Measurements from ENCODE around the gene ALPL. TPM values are rescaled to one million over a fixed set of nuclear protein-coding genes. Genes with fewer than 3 reads are reported as not detected.

ALPL gene
- total RNA-seq, 1 donor from 2014 or later, result 13.1 TPM

DNA sequence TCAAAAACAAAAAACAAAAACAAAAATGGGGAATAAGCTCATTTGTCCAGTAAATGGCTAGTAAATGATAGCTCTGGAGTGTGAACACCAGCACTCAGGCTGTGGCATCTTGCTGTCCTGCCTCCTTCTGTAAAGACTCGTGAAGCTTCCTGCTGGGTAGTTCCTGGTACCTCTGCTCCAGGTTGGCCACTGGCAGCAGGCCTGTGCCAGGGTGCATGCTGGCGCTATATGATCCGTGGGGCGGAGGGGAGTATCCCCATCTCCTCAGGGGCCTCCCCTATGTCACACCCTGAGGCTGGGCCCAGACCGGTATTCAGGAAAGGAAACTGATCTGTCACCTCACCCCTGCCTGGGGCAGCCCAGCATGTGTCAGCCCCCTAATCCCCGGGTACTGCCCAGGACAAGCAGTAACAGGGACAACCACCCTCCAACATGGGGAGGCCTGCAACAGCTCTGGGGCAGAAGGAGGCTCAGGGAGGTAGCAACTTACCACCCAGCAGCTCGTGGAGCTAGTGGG is 14.1 kb downstream of the ALPL start:
- ATAC-seq (no peak), DNase-seq (no peak)
- intact Hi-C loops (cut with micrococcal nuclease), result no loop called here

DNA sequence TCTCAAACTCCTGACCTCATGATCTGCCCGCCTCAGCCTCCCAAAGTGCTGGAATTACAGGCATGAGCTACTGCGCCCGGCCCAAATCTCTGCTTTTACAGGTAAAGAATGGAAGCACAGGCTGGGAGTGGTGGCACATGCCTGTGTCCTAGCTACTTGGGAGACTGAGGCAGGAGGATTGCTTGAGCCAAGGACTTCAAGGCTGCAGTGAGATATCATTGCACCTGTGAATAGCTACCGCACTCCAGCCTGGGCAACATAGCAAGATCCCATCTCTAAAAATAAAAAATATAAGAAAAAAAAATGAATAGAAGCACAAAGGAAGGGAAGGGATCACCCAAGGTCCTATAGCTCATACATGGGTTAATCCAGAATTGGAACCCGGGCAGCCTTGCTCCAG is 15.0 kb downstream of the ALPL start:
- DNase-seq (no peak), ATAC-seq (no peak)
- intact Hi-C loops (cut with micrococcal nuclease), result no loop called here

DNA sequence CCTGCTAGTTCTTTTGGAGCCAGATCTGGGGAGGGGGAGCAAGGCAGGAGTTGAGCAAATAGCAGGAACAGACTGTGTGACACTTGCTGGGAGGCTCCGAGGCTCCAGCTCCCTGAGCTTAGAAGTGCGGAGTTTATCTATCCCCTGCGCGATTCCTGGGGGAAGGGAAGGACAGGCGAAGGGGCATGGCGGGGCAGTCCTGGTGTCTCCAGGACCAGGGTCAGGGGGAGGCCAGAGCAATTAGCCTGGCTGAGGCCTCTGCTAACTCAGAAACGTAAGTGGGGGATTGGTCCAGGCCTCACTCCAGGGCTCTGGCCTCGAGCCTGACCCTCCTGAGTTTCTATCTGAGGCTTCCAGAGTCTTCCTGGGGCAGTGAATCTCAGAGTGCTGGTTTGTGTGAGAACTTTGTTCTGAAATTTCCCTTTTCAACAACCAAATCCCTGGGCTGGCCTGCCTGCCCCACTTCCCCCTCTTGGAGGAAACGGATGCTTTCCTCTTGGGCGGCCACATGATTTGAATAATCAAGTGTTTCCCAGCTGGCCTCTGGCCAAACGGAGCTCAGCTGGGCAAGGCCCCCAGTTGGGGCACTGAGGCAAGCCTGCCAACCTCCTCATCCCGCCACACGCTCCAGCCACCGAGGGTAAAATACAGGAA is 15.6 kb downstream of the ALPL start:
- intact Hi-C loops (cut with micrococcal nuclease), result no loop called here
- DNase-seq (peak; percentile 45), ATAC-seq (no peak)

GRCh38 chr1:21525340-21525717 is 16.1 kb downstream of the ALPL start:
- DNase-seq (no peak), ATAC-seq (no peak)
- intact Hi-C loops (cut with micrococcal nuclease), result no loop called here

GRCh38 chr1:21526441-21526840 is 17.2 kb downstream of the ALPL start:
- intact Hi-C loops (cut with micrococcal nuclease), result no loop called here
- DNase-seq (no peak), ATAC-seq (no peak)

GRCh38 chr1:21530368-21531016 is 21.3 kb downstream of the ALPL start:
- intact Hi-C loops (cut with micrococcal nuclease), result no loop called here
- ATAC-seq (no peak), DNase-seq (no peak)

- ATAC-seq, result no peak
- no peak for DNase-seq
- intact Hi-C loops (cut with micrococcal nuclease), result no loop called here
Observed at GRCh38 chr1:21531241-21531640, 22.0 kb downstream of the ALPL start.

DNA sequence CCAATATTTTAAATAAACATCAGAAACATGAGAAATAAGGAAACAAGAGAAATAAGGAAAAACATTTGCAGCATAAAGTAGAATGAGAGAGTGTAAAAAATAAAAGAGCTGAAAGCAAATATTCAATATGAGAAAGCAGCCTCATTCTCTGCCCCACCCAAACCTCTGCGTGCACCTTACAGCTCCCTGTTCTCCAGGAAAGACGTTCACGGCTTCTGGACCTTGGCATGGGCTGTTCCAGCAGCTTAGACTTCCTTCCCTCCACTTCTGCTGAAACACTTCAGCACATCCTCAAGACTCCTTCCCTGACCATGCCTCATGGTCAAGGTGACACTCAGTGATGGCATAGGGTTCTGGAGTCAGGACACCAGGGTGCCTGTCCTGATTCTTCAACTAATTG is 23.3 kb downstream of the ALPL start:
- ATAC-seq, result no peak
- intact Hi-C loops (cut with micrococcal nuclease), result no loop called here
- DNase-seq, result no peak

DNA sequence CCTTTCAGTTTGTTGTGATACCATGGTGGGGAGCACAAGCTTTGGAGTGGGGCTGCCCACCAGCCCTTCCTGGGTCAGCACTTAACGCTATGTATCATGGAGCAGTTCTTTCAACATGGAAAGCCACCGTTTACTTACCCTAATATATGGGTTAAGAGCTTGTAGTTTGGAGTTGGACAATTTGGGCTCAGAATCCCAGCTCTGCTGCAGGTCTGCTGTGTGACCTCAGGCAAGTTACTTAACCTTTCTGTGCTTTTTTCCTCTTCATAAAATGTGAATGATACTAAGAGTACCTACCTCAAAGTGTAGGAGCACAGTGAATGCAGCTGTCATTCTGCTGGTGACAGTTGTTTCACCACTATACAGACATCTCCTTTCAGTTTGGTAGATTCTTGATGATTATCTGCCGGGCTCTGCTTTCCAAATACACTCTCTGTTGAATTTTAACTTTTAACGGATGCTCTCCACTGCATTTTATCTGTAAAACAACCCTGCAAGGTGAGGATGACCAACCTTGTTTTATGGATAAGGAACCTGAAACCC is 23.8 kb downstream of the ALPL start:
- intact Hi-C loops (cut with micrococcal nuclease), result no loop called here
- no peak for ATAC-seq
- no peak for DNase-seq

DNA sequence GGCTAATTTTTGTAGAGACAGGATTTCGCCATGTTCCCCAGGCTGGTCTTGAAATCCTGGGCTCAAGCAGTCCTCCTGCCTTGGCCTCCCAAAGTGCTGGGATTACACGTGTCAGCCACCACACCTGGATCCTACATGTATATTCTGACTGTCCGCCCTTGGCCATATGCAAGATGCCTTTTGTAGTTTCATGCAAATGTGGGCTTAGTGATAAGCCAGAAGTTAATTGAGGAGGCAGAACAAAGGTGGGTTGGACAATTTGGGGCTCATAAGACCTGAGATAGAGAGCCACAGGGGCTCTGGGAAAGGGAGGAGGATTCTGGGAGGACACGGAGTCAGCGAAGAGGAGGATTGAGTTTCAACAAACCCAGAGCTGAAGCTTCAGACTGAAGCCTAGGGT is 24.9 kb downstream of the ALPL start:
- ATAC-seq, result no peak
- DNase-seq, result no peak
- intact Hi-C loops (cut with micrococcal nuclease), result no loop called here

DNA sequence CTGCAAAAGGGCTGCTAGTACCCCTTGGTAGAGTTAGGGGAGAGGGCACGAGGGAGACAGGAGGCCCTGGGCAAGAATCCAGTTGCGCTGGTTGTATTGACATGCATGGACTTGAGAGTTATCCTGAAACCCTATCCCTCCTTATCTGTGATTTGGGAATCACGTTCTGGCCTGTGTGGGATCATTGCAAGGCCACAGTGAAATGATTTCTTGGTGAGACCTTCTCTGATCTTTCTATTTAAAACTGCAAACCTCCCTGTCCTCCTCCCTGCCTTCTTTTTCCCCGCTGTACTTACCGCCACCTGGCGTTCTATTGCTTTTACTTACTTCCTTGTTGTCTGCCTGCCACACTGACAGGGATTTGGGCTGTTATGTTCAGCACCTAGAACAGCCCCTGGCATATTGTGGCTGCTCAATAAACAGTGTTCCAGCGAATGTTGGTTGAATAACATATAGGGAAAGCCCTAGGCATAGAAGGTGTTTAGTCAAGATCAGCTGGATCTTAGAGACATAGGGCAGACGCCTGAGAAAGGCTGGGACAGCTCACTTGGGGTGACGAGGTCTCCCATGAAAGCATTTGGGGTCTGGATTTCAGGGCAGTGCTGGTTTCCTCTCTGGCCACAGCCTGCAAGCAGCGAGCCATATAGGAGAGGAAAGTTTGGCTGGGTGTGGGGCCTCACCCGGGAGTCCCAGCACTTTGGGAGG is 25.6 kb downstream of the ALPL start:
- DNase-seq (no peak), ATAC-seq (peak; percentile 19)
- intact Hi-C loops (cut with micrococcal nuclease), result no loop called here

DNA sequence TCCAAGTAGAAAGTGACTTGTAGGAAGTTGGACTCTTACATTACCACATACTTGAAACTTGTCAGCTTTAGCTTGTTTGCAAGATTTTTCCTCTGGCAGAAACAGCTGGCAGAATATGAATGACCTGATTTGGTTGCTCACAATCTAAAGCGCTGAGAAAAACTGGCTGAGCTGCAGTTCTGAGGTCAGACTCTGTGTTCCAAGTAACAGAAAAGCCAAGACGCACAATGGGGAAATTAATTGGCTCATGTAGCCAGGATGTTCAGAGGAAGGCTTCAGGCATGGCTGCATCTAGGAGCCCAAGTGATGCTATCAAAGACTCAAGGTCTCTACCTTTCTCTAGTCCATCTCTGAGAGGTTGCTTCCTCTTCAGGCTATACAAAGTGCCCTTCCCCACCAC is 27.0 kb downstream of the ALPL start:
- ATAC-seq, result peak; percentile 3
- no peak for DNase-seq
- intact Hi-C loops (cut with micrococcal nuclease), result no loop called here

- DNase-seq (peak; percentile 80), ATAC-seq (peak; percentile 55)
- intact Hi-C loops (cut with micrococcal nuclease), result no loop called here
Observed at GRCh38 chr1:21537511-21537931, 28.3 kb downstream of the ALPL start.

GRCh38 chr1:21537932-21538630 is 28.9 kb downstream of the ALPL start:
- intact Hi-C loops (cut with micrococcal nuclease), result no loop called here
- peak; percentile 53 for ATAC-seq
- DNase-seq, result peak; percentile 80

GRCh38 chr1:21539933-21540332 is 30.7 kb downstream of the ALPL start:
- intact Hi-C loops (cut with micrococcal nuclease), result no loop called here
- peak; percentile 83 for DNase-seq
- peak; percentile 46 for ATAC-seq

GRCh38 chr1:21541329-21541728 is 32.1 kb downstream of the ALPL start:
- ATAC-seq (no peak), DNase-seq (no peak)
- intact Hi-C loops (cut with micrococcal nuclease), result no loop called here

DNA sequence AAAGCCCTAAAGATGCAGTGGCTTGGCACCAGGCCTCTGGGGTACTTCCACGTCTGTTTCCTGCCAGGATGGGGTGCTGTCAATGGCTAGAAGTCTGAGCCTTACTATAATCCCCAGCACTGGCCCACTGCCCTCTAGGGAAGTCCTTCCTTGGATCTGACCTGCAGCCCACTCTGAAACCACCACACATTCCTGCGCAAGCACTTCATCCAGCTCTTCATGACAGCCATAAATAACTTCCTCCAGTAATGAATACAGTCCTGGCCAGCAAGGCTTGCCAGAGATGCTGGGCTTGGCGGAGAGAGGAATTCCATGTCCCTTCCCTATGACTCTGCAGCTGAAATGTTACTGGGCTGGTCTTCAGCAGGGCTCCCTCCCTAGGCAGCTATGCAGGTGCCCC is 32.6 kb downstream of the ALPL start:
- intact Hi-C loops (cut with micrococcal nuclease), result no loop called here
- DNase-seq (peak; percentile 76), ATAC-seq (peak; percentile 73)

- intact Hi-C loops (cut with micrococcal nuclease), result no loop called here
- ATAC-seq (no peak), DNase-seq (no peak)
Observed at GRCh38 chr1:21543598-21543997, 34.4 kb downstream of the ALPL start.

DNA sequence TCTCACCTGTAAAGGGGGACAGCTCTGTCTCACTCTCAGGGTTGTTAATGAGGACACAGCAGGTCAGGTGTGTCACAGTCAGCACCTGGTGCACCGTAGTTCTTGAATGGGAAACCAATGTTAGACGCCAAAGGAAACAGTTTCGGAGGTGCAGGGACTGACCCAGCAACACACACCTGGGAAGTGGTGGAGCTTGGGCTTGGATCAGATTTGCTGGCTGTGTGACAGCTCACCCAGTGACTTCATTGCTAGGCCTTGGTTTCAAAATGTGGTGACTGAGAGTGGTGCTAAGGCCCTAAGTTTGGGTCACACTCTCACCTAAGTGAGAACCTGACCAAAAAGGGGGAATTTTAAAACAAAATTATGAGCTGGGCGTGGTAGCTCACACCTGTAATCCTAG is 34.9 kb downstream of the ALPL start:
- ATAC-seq (no peak), DNase-seq (no peak)
- intact Hi-C loops (cut with micrococcal nuclease), result no loop called here
